SK-N-MC (cell line): Measurements from ENCODE around the gene TXK.

Experiments used
- EZH2 ChIP-seq: fragments of 200-600 bp; sonication (generic); IDR thresholded peaks from one replicate; pipeline ENCODE4 v1.6.1; 2017; ENCODE audit warnings: antibody characterized with exemption
- FOXP2 ChIP-seq: optimal IDR thresholded peaks from 2 replicates; pipeline ENCODE3; 2011; ENCODE audit warnings: mild to moderate bottlenecking, moderate library complexity; ENCODE audit not compliant: insufficient read depth; ENCODE audit errors: extremely low read length, control extremely low read depth
- POLR2AphosphoS5 ChIP-seq: IDR thresholded peaks from 2 replicates; pipeline ENCODE4 v1.6.1; 2012; ENCODE audit warnings: mild to moderate bottlenecking, low read depth, low read length, borderline replicate concordance

GRCh38 chr4:48156423-48156822, 22.4 kb upstream of the TXK start:
- no peak for TF ChIP-seq POLR2AphosphoS5
- no peak for TF ChIP-seq EZH2
- no peak for TF ChIP-seq FOXP2
